Large intestine (tissue), 3 donors: ENCODE measurements around the gene XIRP1. TPM values are rescaled to one million over a fixed set of nuclear protein-coding genes. Genes with fewer than 3 reads are reported as not detected.

Experiments
- DNase-seq, 2 donors: peaks; one replicate each; pipeline versions ENCODE4 v3.0.0 to v3.0.0-alpha.2; 2013
- H3K27ac ChIP-seq: one replicate; pipeline ENCODE4 v1.5.1; 2013; ENCODE audit warnings: low read length
- H3K27me3 ChIP-seq: 2 replicates; pipeline ENCODE4 v1.6.1; 2013; ENCODE audit warnings: low read length; ENCODE audit not compliant: control insufficient read depth, insufficient read depth
- H3K36me3 ChIP-seq: 2 replicates; pipeline ENCODE4 v1.6.1; 2013; ENCODE audit warnings: low read length; ENCODE audit not compliant: control insufficient read depth, insufficient read depth
- H3K4me1 ChIP-seq: one replicate; pipeline ENCODE4 v1.6.1; 2013; ENCODE audit warnings: low read length; ENCODE audit not compliant: control insufficient read depth, insufficient read depth
- H3K4me3 ChIP-seq: one replicate; pipeline ENCODE4 v1.5.1; 2013; ENCODE audit warnings: low read length
- H3K9me3 ChIP-seq: one replicate; pipeline ENCODE4 v1.6.1; 2013; ENCODE audit warnings: mild to moderate bottlenecking, low read depth, low read length, moderate library complexity; ENCODE audit not compliant: control insufficient read depth
- WGBS: methylation state at CpG from one replicate; pipeline ENCODE4 v1.1.5; 2013; ENCODE audit warnings: low lambda C conversion rate; ENCODE audit not compliant: insufficient coverage; 5-methylcytosine and 5-hydroxymethylcytosine counted together
- polyA plus RNA-seq: library from polyadenylated mRNA; unstranded; fragments of 120-200 nt; gene quantifications from one replicate; pipeline ENCODE4 v1.2.1, GENCODE V29; 2013

XIRP1 gene
- polyA plus RNA-seq, 1 donor = 0.19 TPM

DNA sequence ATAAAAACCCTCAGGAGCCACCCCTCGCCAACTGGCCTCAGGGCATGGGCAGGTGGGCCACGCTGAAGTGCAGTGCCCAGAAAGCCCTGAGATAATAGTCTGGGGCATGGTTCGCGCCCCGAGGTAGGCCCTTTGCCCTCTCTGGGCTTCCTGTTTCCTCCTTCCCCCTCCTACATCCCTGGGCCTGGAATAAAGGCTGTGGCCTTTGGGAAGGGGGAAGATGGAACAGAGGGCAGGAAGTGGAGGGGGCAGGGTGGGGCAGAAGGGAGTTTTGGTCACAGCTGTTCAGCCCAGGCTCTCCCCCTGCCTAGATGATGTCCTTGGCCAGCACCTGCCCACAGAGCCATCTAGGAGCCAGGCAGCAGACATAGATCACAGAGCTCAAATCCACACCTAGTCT lies 50.3 kb downstream of the XIRP1 start:
- Histone ChIP-seq H3K36me3 (peaks cover 56% of the 10 kb centered on the region), H3K4me1 (peaks cover 34% of the 10 kb centered on the region), H3K27ac (peak overlapping the region; percentile 16), H3K27me3 (no peaks in the 10 kb centered on the region), H3K9me3 (no peaks in the 10 kb centered on the region), H3K4me3 (no peak overlapping the region)
- WGBS = no CpG with 5 or more reads among the region's 5 CpGs
- DNase-seq = peak in 1 of 2 donors; percentile 53

GRCh38 chr3:39141171-39141995 lies 51.0 kb downstream of the XIRP1 start:
- WGBS = no CpG with 5 or more reads among the region's 4 CpGs
- Histone ChIP-seq H3K27me3 (no peaks in the 10 kb centered on the region), H3K4me1 (peaks cover 27% of the 10 kb centered on the region), H3K4me3 (no peak overlapping the region), H3K9me3 (no peaks in the 10 kb centered on the region), H3K36me3 (peaks cover 53% of the 10 kb centered on the region), H3K27ac (peak overlapping the region; percentile 16)
- peak; percentile 63 to 77 for DNase-seq

GRCh38 chr3:39140341-39140971 lies 51.9 kb downstream of the XIRP1 start:
- H3K36me3 ChIP-seq = peaks cover 46% of the 10 kb centered on the region
- H3K27me3 ChIP-seq = no peaks in the 10 kb centered on the region
- no peak overlapping the region for H3K27ac ChIP-seq
- WGBS = no CpG with 5 or more reads among the region's 2 CpGs
- H3K4me1 ChIP-seq = peaks cover 20% of the 10 kb centered on the region
- no peak for DNase-seq
- H3K4me3 ChIP-seq = no peak overlapping the region
- no peaks in the 10 kb centered on the region for H3K9me3 ChIP-seq

GRCh38 chr3:39139442-39139841 lies 53.0 kb downstream of the XIRP1 start:
- peaks cover 20% of the 10 kb centered on the region for H3K4me1 ChIP-seq
- no peak overlapping the region for H3K4me3 ChIP-seq
- DNase-seq = no peak
- H3K27me3 ChIP-seq = no peaks in the 10 kb centered on the region
- WGBS = no CpG with 5 or more reads among the region's 2 CpGs
- H3K27ac ChIP-seq = no peak overlapping the region
- H3K9me3 ChIP-seq = no peaks in the 10 kb centered on the region
- peaks cover 37% of the 10 kb centered on the region for H3K36me3 ChIP-seq

DNA sequence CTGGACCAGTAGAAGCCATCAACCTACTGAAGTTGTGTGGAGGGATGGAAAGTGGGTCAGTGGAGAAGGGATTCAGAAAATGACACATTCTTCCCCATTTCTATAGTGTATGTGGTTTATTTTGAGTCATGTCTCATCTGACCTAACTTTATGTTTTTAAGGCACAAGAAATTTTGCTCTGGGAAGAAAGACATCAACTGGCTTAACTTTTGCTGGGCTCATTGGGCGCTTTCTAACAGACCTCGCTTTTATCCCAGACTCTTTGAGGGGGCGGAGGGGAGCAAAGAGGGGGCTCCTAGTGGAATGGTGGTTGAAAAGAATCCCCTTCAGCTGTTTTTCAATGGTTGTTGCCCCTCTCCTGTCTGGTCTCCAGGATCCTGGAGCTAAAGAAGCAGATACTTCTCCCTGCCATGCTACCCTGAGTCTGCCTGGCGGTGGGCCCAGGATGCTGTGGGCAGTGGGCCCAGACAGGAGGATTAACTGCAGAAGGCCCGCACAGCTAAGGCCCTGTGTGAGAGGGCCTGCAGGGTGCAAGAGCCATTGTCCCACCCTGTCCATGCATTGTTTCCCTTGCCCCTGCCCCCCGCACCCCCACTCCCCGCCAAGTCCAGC lies 53.5 kb downstream of the XIRP1 start:
- Histone ChIP-seq H3K9me3 (no peaks in the 10 kb centered on the region), H3K36me3 (peaks cover 32% of the 10 kb centered on the region), H3K27me3 (no peaks in the 10 kb centered on the region), H3K4me1 (peaks cover 20% of the 10 kb centered on the region), H3K27ac (no peak overlapping the region), H3K4me3 (no peak overlapping the region)
- WGBS = no CpG with 5 or more reads among the region's 7 CpGs
- DNase-seq = no peak

GRCh38 chr3:39137991-39138803 lies 54.2 kb downstream of the XIRP1 start:
- Histone ChIP-seq H3K4me3 (no peak overlapping the region), H3K27me3 (no peaks in the 10 kb centered on the region), H3K4me1 (peaks cover 20% of the 10 kb centered on the region), H3K9me3 (no peaks in the 10 kb centered on the region), H3K36me3 (peaks cover 24% of the 10 kb centered on the region), H3K27ac (no peak overlapping the region)
- WGBS = no CpG with 5 or more reads among the region's 10 CpGs
- no peak for DNase-seq

DNA sequence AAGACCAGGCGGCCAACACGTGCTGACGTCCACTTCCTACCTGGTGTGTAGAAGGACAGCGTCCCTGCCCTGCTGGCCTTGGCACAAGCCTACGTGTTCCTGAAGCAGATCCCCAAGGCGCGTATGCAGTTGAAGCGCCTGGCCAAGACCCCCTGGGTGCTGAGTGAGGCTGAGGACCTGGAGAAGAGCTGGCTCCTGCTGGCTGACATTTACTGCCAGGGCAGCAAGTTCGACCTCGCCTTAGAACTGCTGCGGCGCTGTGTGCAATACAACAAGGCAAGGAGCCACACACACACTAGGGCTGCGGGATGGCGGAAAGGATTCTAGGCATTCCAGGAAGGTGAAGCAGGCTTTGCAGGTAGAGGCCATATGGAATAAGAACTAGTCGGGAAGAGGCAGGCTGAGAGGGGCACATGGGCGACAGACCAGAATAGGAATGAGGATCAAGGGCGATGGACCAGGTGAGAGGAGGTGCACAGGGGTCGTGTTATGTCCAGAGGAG lies 54.9 kb downstream of the XIRP1 start:
- WGBS = 100% methylated on average over 4 of the region's 18 CpGs
- peaks cover 17% of the 10 kb centered on the region for H3K36me3 ChIP-seq
- DNase-seq = no peak

DNA sequence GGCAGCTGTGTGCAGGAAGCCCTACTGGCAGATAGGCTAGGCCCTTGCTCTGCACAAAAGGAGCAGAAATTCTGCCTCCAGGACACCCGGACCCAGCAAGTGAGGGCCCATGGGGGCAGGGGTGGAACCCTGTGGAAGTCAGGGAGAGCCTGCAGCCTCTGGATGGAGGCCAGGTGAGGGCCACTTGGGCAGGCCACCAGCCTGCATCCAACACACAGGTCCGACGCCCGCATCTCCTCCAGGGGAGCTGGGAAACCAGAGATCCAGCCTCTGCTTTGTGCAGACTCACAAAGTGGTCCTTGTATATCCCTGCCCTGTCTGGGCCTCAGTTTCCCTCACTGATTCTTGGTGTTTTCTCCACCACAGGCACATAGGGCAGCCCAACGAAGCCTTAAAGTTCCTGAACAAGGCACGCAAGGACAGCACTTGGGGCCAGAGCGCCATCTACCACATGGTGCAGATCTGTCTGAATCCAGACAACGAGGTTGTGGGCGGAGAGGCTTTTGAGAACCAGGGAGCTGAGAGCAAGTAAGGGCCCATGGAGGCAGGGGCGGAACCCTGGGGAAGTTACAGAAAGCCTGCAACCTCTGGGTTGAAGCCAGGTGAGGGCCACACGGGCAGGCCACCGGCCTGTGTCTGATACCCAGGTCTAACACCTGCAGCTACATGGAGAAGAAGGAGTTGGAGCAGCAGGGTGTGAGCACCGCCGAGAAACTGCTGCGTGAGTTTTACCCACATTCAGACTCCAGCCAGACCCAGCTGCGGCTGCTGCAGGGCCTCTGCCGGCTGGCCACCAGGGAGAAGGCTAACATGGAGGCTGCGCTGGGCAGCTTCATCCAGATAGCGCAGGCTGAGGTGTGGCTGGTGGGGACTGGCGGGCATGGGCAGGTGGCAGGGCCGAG lies 55.6 kb downstream of the XIRP1 start:
- Histone ChIP-seq H3K9me3 (no peaks in the 10 kb centered on the region), H3K27ac (no peak overlapping the region), H3K4me1 (peaks cover 12% of the 10 kb centered on the region), H3K27me3 (no peaks in the 10 kb centered on the region), H3K36me3 (peaks cover 10% of the 10 kb centered on the region), H3K4me3 (no peak overlapping the region)
- no peak for DNase-seq
- WGBS = no CpG with 5 or more reads among the region's 21 CpGs

More for the DNA sequence above, 54.9 kb downstream of the XIRP1 start:
- no peak overlapping the region for H3K27ac ChIP-seq
- H3K4me3 ChIP-seq = no peak overlapping the region
- H3K9me3 ChIP-seq = no peaks in the 10 kb centered on the region
- peaks cover 19% of the 10 kb centered on the region for H3K4me1 ChIP-seq
- H3K27me3 ChIP-seq = no peaks in the 10 kb centered on the region

DNA sequence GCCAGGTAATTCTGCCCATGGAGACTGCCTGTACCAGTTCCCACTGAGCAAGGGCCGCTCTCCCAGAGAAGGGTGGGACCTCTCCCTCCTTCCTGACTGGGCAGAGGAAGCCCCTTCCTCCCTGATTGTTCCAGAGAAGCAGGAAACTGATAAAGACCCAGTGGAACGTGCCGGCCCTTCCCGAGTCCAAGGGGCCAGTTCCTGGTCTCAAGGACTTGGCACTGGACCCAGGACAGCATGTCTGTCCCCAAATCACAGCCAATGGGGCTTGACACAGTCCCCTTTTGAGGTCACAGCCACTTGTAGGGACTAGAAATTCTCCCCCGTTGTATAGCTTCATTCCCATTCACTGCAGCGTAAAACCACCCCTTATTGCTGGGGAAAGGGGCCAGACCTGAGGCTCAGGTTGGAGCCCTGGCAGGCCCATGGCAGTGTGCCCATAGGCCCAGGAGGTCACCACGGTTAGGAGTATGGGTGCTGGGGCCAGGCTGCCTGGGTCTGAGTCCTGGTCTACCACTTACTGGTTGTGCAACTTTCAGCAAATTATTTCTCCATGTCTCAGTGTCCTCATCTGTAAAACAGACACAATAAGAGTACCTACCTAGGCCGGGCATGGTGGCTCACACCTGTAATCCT lies 57.1 kb downstream of the XIRP1 start:
- WGBS = no CpG with 5 or more reads among the region's 8 CpGs
- Histone ChIP-seq H3K27ac (no peak overlapping the region), H3K4me1 (peaks cover 3% of the 10 kb centered on the region), H3K4me3 (no peak overlapping the region), H3K36me3 (peaks cover 1% of the 10 kb centered on the region), H3K27me3 (no peaks in the 10 kb centered on the region), H3K9me3 (no peaks in the 10 kb centered on the region)
- no peak for DNase-seq
